ENCODE results near the gene SAMD5. TPM values are rescaled to one million over a fixed set of nuclear protein-coding genes. Genes with fewer than 3 reads are reported as not detected.

Gene SAMD5
- total and polyA plus RNA-seq, 8 donors, result 10.5 to 30.3 (median 26.0) TPM

DNA sequence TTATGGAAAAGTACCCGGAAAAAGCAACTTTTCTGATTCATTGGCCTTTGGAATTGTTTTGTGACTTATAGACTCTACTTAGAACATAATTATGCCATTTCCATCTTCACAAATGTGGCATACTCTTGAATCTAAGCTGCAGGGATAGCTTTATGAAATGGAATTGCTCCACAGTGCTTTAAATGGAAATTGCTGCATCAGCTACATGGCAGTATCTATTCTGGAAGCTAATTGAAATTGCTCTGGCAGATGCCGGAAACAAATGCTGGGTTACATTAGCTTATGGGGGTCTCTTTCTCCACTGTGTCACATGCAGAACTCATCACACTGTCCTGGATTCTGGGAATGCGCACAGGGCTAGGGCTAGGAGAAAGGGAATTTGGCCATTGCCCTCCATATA, 108.9 kb downstream of the SAMD5 start:
- DNase-seq (no peak), ATAC-seq (no peak)
- H3K27me3 ChIP-seq, result no peaks in the 10 kb centered on the region
- H3K4me1 ChIP-seq, result no peaks in the 10 kb centered on the region
- H3K36me3 ChIP-seq, result no peaks in the 10 kb centered on the region
- H3K27ac ChIP-seq, result no peak overlapping the region
- intact Hi-C loops (cut with DNase I), result no loop called here
- H3K4me3 ChIP-seq, result no peak overlapping the region
- no peaks in the 10 kb centered on the region for H3K9me3 ChIP-seq
- TF ChIP-seq, protein P1, sequence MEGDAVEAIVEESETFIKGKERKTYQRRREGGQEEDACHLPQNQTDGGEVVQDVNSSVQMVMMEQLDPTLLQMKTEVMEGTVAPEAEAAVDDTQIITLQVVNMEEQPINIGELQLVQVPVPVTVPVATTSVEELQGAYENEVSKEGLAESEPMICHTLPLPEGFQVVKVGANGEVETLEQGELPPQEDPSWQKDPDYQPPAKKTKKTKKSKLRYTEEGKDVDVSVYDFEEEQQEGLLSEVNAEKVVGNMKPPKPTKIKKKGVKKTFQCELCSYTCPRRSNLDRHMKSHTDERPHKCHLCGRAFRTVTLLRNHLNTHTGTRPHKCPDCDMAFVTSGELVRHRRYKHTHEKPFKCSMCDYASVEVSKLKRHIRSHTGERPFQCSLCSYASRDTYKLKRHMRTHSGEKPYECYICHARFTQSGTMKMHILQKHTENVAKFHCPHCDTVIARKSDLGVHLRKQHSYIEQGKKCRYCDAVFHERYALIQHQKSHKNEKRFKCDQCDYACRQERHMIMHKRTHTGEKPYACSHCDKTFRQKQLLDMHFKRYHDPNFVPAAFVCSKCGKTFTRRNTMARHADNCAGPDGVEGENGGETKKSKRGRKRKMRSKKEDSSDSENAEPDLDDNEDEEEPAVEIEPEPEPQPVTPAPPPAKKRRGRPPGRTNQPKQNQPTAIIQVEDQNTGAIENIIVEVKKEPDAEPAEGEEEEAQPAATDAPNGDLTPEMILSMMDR (IDR thresholded peaks at IDR 0.05), result no peak

DNA sequence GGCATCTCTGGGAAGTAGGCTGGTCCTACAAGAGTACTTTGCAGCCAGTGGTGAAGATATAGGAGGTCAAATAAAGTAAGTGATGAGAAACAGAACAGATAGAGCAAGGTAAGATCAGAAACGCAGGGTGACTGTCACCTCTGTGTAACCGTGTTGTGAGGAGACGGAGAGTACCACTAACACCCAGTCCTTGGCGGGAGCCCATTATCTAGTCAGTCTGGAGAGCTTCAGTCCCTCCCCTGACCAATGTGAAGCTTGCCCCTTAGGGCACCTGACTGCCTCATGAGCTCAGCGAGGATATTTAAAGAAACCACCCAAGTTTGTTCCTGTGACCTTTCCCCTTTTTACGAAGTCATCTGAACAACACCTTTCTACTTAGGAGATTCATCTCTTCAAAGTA, 110.0 kb downstream of the SAMD5 start:
- ATAC-seq, result no peak
- no peaks in the 10 kb centered on the region for H3K4me1 ChIP-seq
- intact Hi-C loops (cut with DNase I), result no loop called here
- TF ChIP-seq, protein P1 (IDR thresholded peaks at IDR 0.05), result no peak
- H3K27me3 ChIP-seq, result no peaks in the 10 kb centered on the region
- H3K9me3 ChIP-seq, result no peaks in the 10 kb centered on the region
- no peak overlapping the region for H3K27ac ChIP-seq
- H3K36me3 ChIP-seq, result no peaks in the 10 kb centered on the region
- DNase-seq, result no peak
- no peak overlapping the region for H3K4me3 ChIP-seq

DNA sequence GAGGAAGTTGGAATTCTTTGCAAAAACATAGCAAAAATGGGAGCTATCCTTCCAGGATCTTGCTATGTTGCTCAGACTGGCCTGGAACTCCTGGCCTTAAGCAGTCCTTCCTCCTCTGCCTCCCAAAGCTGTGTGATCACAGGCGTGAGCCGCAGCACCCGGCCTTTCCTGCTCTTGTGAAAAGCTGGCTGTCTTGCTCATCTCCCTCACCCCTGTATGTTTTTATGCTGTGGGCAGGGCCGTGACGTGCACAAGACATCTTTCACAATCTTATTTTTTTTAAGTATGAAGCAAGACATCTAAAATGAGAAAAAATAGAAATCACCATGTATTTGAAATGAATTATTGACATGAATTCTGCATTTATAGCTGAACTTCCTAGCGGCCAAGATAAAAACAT, 110.4 kb downstream of the SAMD5 start:
- Histone ChIP-seq H3K9me3 (no peaks in the 10 kb centered on the region), H3K27ac (no peak overlapping the region), H3K4me1 (no peaks in the 10 kb centered on the region), H3K4me3 (no peak overlapping the region), H3K27me3 (no peaks in the 10 kb centered on the region), H3K36me3 (no peaks in the 10 kb centered on the region)
- DNase-seq (peak in 3 of 4 donors; percentile 36 to 48 (median 48)), ATAC-seq (peak; percentile 68)
- intact Hi-C loops (cut with DNase I), result no loop called here
- TF ChIP-seq, protein P1 (IDR thresholded peaks at IDR 0.05), result no peak

Measured in left lung (tissue), 10 donors.